AG04450 (cell line): ENCODE results near the gene RAB15. TPM values are rescaled to one million over a fixed set of nuclear protein-coding genes. Genes with fewer than 3 reads are reported as not detected.
A peak's percentile ranks its signal among the peaks of the same experiment; 100 is the strongest.

ENCODE experiments used
- CTCF ChIA-PET: fragments of 300-600, 350-600 bp; formaldehyde crosslinking; extraction: SDS; loops from one replicate; lab custom pipeline; 2022; ENCODE audit warnings: antibody characterized with exemption, inconsistent platforms; lab: Charles Lee
- POLR2A ChIA-PET: fragments of 350-600 bp; formaldehyde crosslinking; extraction: SDS; loops from one replicate; lab custom pipeline; 2021; ENCODE audit warnings: antibody characterized with exemption, inconsistent platforms; lab: Yijun Ruan, JAX
- DNase-seq: peaks from one replicate; pipeline ENCODE4 v3.0.0-alpha.2; 2011; ENCODE audit warnings: low read depth, low spot score
- H3K27ac ChIP-seq: one replicate; pipeline ENCODE4 v1.5.1; 2012; ENCODE audit warnings: low read depth, low read length, control low read depth
- H3K27me3 ChIP-seq: one replicate; pipeline ENCODE4 v1.6.0; 2012; ENCODE audit warnings: low read length; ENCODE audit not compliant: control insufficient read depth, insufficient read depth
- H3K4me3 ChIP-seq: 2 replicates; pipeline ENCODE4 v1.5.1; 2011; ENCODE audit warnings: mild to moderate bottlenecking, low read depth, low read length, control low read depth
- H3K9me3 ChIP-seq: 2 replicates; pipeline ENCODE4 v1.5.1; 2012; ENCODE audit warnings: low read length; ENCODE audit not compliant: control insufficient read depth, insufficient read depth
- polyA plus RNA-seq: library from polyadenylated mRNA; depleted of rRNA; stranded (reverse); fragments of >200 nt; gene quantifications from 2 replicates; pipeline ENCODE4 v1.2.3, GENCODE V29; 2011
- TF ChIP-seq, protein P1 (sequence below): IDR thresholded peaks from 2 replicates; pipeline ENCODE4 v1.5.1; 2011; ENCODE audit warnings: low read depth, low read length, control low read depth, inconsistent platforms

Gene RAB15
- polyA plus RNA-seq, 1 experiment, result 11.0 TPM

DNA sequence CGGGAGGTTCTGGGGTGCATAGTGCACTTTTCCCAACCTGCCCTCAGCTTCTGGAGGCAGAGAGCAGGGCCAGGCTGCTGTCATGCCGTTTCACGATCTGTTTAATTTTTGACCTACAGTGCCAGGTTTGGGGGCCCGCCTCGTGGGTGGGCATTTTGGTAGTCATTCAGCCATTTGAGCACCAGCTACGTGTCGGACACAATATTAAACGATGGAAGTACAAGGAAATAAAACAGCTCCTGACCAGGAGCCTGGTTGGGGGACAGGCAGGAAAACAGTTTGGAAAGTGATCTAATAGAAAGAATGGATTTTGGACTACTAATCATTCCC is 15.3 kb upstream of the RAB15 start:
- H3K9me3 ChIP-seq, result no peaks in the 10 kb centered on the region
- POLR2A ChIA-PET, result interaction anchor here (1.0 to 1.9 kb wide), 5 partner anchors 11 to 447 kb away, joined by 3 to 14 read pairs (median 4); partner anchors contain the start of gene HSPA2
- no peak for DNase-seq
- TF ChIP-seq, protein P1, sequence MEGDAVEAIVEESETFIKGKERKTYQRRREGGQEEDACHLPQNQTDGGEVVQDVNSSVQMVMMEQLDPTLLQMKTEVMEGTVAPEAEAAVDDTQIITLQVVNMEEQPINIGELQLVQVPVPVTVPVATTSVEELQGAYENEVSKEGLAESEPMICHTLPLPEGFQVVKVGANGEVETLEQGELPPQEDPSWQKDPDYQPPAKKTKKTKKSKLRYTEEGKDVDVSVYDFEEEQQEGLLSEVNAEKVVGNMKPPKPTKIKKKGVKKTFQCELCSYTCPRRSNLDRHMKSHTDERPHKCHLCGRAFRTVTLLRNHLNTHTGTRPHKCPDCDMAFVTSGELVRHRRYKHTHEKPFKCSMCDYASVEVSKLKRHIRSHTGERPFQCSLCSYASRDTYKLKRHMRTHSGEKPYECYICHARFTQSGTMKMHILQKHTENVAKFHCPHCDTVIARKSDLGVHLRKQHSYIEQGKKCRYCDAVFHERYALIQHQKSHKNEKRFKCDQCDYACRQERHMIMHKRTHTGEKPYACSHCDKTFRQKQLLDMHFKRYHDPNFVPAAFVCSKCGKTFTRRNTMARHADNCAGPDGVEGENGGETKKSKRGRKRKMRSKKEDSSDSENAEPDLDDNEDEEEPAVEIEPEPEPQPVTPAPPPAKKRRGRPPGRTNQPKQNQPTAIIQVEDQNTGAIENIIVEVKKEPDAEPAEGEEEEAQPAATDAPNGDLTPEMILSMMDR, result no peak
- H3K27me3 ChIP-seq, result peaks cover 9% of the 10 kb centered on the region
- peak overlapping the region; percentile 99 for H3K4me3 ChIP-seq
- no peak overlapping the region for H3K27ac ChIP-seq
- CTCF ChIA-PET, result interaction anchor here (0.6 to 5.4 kb wide), 4 partner anchors 11 to 34 kb away, joined by 3 to 100 read pairs (median 8); no protein-coding TSS in a partner anchor

DNA sequence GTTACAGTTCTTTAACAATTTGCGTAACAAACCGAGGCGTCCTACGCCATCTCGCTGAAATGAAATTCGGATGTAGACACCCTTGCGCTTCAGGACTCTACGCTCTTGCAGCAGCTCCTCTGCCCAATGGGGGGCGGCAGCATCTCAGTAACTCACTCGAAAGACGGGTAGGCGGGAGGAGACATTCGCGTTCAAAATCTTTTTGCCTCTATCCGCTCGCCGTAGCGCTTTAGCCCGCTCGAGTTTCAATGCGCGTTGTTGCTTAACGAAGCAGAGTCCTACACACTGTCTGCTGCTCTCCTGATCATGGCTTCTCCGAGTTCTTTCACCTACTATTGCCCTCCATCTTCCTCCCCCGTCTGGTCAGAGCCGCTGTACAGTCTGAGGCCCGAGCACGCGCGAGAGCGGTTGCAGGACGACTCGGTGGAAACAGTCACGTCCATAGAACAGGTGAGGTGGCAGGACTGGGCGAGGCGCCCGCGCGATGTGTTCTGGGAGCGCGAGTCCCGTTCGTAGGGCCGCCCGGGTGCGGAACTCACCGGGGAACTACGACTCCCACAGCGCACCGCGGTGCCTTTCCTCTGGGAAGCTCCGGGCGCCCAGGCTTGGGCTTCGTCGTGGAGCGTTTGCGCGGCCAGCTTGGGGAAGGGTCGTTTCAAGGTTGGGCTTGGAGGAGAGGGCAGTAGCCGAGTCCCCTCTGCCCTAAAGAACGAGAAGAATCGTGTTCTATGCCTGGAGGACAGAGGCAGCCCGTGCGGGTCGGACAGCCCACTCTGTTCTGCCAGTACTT is 14.7 kb upstream of the RAB15 start, which contains the start of gene FNTB:
Gene FNTB (plus strand): TSS at position 248 of the 790 bp plus-strand sequence. CDS start 59 bp downstream, at position 307.
- POLR2A ChIA-PET, result interaction anchor here (0.6 to 1.9 kb wide), 7 partner anchors 12 to 447 kb away, joined by 3 to 14 read pairs (median 4); partner anchors contain the start of gene HSPA2
- Histone ChIP-seq H3K9me3 (no peaks in the 10 kb centered on the region), H3K4me3 (peak within 1 kb of the TSS; percentile 99), H3K27me3 (peaks cover 9% of the 10 kb centered on the region), H3K27ac (peak within 1 kb of the TSS; percentile 80)
- CTCF ChIA-PET, result interaction anchor here (0.6 to 5.4 kb wide), 14 partner anchors 8 to 838 kb away, joined by 3 to 100 read pairs (median 4); no protein-coding TSS in a partner anchor
- TF ChIP-seq, protein P1, result peak; percentile 83
- DNase-seq, result peak; percentile 92

DNA sequence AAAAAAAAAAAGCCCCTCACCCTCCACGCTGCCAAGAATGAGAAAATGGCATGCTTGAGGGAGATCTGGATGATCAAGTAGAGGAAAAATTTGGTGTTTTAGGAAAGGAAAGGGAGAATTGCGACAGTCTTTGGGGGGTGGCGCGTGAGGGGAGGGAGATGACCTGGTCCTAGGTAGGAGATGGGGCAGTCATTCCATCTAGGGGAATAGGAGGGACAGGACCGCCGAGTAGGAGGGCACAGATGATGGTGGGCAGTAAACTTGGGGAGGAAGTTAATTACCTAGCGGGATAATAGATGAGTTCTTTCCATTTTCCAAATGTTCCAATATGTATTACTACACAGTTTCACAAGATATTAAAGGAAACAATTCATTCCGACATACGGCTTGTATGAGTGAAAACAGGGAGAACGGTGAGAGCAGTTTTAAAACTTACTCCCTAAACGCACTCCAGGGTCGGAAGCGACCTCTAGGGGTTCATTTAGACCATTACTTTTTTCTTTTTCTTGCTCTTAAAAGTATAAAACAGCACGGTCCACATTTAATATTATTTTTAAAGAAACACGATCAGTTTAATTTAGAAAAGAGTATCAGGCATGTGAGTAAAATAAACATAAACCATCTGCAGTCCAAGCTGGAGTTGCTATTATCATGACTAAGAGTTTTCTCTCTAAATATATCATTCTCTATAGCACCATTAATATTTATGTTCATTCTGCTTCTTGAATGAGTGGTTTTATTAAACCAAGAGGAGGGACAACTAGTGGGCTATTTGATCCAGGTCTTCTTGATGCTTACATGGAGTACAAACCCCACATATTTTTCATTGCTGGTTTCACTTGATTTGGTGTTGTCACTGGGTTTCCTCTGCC is 11.5 kb upstream of the RAB15 start:
- TF ChIP-seq, protein P1, result peak; percentile 76
- Histone ChIP-seq H3K4me3 (peak overlapping the region; percentile 30), H3K9me3 (no peaks in the 10 kb centered on the region), H3K27me3 (peaks cover 12% of the 10 kb centered on the region), H3K27ac (no peak overlapping the region)
- DNase-seq, result no peak
- ChIA-PET CTCF (interaction anchor here (0.5 to 5.4 kb wide), 13 partner anchors 10 to 1520 kb away, joined by 3 to 100 read pairs (median 4); partner anchors contain the start of gene HSPA2), POLR2A (no interaction called here)

DNA sequence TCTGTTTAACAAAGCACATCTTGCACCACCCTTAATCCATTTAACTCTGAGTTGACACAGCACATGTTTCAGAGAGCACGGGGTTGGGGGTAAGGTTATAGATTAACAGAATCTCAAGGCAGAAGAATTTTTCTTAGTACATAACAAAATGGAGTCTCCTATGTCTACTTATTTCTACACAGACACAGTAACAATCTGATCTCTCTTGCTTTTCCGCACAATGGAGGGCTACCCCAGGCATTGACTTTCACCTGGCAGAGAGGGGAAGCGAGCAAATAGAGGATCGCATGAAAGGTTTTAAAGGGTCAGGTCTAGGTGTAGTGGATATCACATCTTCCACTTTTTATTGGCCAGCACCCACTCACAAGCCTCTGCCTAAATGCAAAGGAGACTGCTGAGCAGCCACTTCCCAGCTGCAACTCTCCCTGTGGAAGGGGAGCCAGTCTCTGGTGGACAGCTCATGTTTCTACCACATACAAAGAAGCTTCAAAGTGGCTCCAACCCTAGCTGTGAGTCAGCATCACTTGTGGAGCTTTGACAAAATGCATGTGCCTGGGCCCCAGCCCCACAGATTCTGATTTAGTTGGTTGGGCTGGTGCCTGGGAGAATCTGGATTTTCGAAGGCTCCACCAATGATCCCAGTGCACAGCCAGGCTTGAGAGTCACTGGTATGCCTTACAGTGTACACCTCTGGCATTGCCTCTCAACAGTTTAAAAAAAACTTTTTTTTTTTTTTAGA is 7.4 kb upstream of the RAB15 start:
- no peak for DNase-seq
- peaks cover 16% of the 10 kb centered on the region for H3K27me3 ChIP-seq
- POLR2A ChIA-PET, result interaction anchor here (0.9 kb wide), 1 partner anchor 64 kb away, joined by 3 read pairs; no protein-coding TSS in a partner anchor

More for the DNA sequence above, 7.4 kb upstream of the RAB15 start:
- no peaks in the 10 kb centered on the region for H3K9me3 ChIP-seq
- H3K27ac ChIP-seq, result no peak overlapping the region
- CTCF ChIA-PET, result no interaction called here
- no peak overlapping the region for H3K4me3 ChIP-seq
- TF ChIP-seq, protein P1, result no peak
